GM21423 (cell line): ENCODE measurements around the gene TEX261.
"Not testable (repeated sequence)": the region's sequence is repeated elsewhere in the genome, so short reads cannot be mapped to it uniquely, and the experiment has no call there.

Source experiments
- ATAC-seq: cut with Tn5 transposase; IDR thresholded peaks from one replicate; pipeline ENCODE4 v1.9.1; 2021; ENCODE audit warnings: mild to moderate bottlenecking, moderate library complexity; ENCODE audit not compliant: unreplicated experiment

The TEX261 gene

GRCh38 chr2:70994699-70995425 lies at the start of gene TEX261:
Gene TEX261 (minus strand): TSS chr2:70994873. CDS start chr2:70994757, 116 bp downstream.
- peak; percentile 94 for ATAC-seq

GRCh38 chr2:71043531-71044407 lies 49.1 kb upstream of the TEX261 start:
- ATAC-seq, result no peak

DNA sequence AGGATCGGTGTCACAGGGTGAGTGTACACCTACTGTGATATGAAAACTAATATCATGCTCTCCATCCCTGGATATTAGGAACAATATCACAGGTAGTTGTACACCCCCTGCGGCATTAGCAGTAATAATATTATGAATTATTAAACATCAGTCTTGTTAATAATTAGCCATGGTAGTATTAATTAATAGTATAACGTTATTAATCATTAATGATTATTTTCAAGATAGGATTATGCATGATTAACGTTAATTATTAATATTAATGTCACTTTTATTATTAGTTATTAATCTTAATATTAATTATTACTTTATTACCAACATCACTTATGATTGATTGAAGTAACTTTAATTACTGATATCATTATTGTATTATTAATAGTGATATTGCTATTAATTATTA lies 47.6 kb upstream of the TEX261 start:
- ATAC-seq, result no peak

DNA sequence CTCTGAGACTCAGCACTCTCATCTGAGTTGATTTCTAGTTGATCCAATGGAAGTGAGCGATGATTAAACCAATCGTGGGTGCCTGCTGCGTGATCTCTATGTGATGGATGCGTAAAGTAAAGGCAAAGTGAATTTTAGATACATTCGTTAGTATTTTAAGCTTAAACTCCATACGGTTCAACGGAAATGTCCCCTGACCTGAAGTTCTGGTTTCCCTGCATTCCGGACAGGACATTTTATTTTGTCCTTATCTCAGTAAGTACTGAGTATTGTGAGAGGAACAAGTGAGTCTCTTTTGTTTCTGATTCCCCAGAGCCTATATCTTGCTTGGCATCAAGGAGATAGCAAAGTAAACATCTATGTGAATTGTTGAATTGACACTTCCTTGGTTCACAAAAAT lies 41.6 kb upstream of the TEX261 start:
- not testable (repeated sequence) for ATAC-seq

- ATAC-seq, result not testable (repeated sequence)
Measured at GRCh38 chr2:71023553-71024243, 29.0 kb upstream of the TEX261 start.

DNA sequence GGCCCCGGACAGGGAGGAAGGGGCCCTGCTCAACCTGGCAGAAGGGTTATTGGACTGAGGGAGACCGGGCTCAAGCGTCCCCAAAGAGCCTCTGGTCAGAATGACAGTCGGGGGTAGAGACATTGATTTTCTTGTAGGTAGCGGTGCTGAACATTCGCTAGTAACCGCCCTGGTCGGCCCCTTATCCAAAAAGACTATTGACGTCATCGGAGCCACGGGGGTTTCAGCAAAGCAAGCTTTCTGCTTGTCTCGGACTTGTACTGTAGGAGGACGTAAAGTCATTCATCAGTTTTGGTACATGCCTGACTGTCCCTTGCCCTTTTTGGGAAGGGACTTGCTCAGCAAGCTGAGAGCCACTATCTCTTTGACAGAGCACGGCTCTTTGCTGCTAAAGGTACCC lies 26.7 kb upstream of the TEX261 start:
- not testable (repeated sequence) for ATAC-seq

DNA sequence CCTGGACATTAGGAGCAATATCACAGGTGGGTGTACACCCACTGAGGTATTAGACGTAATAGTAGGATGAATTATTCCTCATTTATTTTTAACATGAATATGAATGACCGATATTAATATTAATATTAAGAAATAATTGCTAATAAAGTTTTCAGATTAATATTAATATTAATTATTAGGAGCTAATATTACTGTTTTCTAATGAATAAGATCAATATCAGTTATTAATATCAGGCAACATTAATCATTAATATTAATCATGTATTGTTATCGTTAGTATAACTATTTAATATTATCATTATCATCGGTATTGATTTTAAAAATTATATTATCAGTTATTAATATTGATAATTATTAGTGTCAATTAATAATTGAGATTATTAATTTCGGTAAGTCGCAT lies 25.3 kb upstream of the TEX261 start:
- ATAC-seq, result not testable (repeated sequence)

DNA sequence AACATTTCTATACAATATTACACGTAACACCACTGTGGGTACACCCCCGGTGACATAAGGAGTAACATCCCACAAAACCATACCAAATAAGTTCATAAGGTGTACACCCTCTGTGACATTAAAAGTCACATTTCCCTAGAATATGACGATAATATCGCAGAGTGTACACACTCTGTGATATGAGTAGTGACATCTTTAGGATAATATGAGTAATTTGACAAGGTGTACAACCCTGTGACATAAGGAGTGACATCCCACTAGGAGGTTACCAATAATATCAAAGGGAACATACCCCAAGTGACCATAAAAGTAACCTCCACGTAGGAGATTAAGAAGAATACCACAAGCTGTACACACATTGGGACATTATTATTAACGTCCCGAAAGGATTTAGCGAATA lies 24.0 kb upstream of the TEX261 start:
- no peak for ATAC-seq

- ATAC-seq, result not testable (repeated sequence)
Measured at GRCh38 chr2:71011786-71012185, 17.1 kb upstream of the TEX261 start.

- ATAC-seq, result no peak
Measured at GRCh38 chr2:71008342-71008741, 13.7 kb upstream of the TEX261 start.

DNA sequence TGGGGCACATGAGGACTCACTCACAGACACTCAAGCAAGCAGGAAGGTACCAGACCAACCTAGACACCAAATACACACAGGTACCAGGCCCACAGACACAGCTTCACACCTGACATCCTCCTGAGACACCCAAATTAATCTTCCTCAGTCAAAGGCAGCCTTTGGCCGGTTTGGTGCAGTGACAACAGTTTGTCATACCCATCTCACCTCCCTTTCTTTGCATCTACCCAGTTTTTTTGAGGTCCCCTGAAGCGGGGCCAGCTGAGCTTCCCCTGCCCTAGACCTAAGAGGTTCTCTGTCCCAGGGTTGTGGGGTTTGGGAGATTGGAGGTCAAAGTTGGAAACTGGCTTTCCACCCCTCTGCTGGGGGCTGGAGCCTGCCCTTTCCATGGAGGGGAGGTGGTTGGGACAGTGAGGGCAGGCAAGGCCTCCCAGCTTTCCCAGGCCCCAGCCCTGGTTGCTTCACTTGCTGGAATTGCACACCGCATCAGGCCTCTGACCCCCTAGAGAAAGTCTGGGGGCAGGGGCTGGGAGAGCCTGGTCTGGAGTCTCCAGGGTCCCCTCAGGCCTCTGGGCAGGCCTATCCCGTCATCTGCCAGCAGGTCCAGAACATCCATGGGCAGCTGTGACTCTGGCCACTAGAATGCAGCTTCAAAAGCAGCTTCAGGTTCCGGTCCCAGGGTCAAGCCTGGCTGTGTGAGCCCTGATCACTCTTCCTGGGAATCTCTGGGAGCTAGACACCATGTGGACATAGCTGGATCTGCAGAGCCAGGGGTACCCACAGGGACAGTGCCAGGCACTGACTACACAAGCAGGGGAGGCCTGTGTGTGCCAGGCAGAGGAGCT lies 12.5 kb upstream of the TEX261 start:
- no peak for ATAC-seq

DNA sequence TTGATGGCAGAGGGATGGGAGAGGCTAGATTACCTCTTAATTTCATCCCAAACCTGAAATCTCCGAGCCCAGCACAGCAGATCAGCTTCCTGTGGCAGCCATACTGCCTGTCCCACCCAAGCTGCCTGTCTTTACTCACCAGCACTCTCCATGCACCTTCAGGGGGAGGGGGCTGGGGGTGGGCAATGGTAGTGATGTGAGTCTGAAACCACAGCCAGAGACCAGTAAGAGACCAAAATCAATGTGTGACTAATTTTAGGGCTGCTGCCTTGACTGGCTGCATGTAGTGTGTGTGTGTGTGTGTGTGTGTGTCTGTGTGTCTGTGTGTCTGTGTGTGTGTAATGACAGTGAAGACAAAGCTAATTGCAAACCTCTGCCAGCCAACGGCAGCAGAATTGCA lies 11.7 kb upstream of the TEX261 start:
- ATAC-seq, result no peak

GRCh38 chr2:71005271-71006202 lies 10.9 kb upstream of the TEX261 start:
- no peak for ATAC-seq

DNA sequence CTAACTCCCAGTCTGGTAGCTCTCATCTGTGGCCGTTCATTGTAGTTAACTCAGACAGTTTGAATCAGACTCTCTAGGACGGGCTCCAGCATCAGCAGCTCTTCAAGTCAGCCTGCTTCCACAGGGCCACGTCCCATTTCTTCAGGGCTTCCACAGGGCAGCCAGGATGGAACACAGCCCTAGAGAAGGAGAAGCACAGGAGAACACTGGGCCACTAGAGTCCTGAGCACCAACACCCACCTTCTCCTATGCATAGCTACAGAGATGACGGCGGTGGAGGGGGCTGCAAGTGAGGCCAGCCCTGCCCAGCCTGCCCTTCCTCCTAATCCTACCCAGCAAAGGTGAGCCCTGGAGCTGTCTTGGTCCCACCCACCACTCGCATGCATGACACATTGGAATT lies 10.2 kb upstream of the TEX261 start:
- no peak for ATAC-seq

- no peak for ATAC-seq
Measured at GRCh38 chr2:71003966-71004755, 9.5 kb upstream of the TEX261 start.

GRCh38 chr2:71003396-71003795 lies 8.7 kb upstream of the TEX261 start:
- no peak for ATAC-seq

DNA sequence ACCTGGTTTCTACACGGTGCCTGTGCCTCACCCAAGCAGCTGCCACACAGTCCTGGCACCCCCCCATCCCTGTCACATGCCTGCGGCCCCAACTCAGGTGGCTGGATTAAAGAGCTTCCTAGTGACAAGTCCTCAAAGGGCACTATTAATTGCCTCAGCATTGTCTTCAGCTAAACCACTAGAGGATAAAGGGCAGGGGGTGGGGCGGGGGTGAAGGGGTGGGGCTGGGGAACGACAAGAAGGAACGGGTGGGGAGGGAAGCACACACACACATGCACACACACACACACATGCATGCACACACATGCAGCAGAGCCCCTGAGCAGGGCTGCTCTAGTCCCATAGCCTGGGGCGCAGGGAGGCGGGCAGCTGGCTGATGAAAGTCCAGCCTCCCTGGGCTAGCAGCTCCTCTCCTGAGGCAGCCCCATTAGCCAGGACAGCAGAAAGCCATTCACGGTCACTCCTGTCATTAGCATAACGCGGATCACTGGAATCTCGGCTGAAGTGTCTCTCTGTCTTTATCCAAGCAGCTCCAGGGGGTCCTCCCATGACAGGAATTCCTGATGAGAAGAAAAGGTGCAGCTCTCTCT lies 7.4 kb upstream of the TEX261 start:
- ATAC-seq, result no peak

GRCh38 chr2:71001592-71001927 lies 6.9 kb upstream of the TEX261 start:
- no peak for ATAC-seq
